HG03196 (cell line): ENCODE data around the gene PMEPA1.

ENCODE experiments used
- ATAC-seq: cut with Tn5 transposase; IDR thresholded peaks from one replicate; pipeline ENCODE4 v1.9.1; 2021; ENCODE audit not compliant: unreplicated experiment

The PMEPA1 gene

GRCh38 chr20:57614490-57615444 lies 95.0 kb downstream of the PMEPA1 start:
- ATAC-seq: no peak

GRCh38 chr20:57613481-57613921 lies 96.3 kb downstream of the PMEPA1 start:
- no peak for ATAC-seq

GRCh38 chr20:57612916-57613315 lies 96.9 kb downstream of the PMEPA1 start:
- ATAC-seq: no peak

GRCh38 chr20:57612436-57612835 lies 97.4 kb downstream of the PMEPA1 start:
- ATAC-seq: no peak

GRCh38 chr20:57611586-57612311 lies 98.1 kb downstream of the PMEPA1 start:
- no peak for ATAC-seq

GRCh38 chr20:57610261-57610952 lies 99.4 kb downstream of the PMEPA1 start:
- ATAC-seq: no peak

- no peak for ATAC-seq
Measured at GRCh38 chr20:57609842-57610167, 100.0 kb downstream of the PMEPA1 start.

- no peak for ATAC-seq
Measured at GRCh38 chr20:57609086-57609841, 100.6 kb downstream of the PMEPA1 start.

- ATAC-seq: no peak
Measured at GRCh38 chr20:57608516-57608915, 101.3 kb downstream of the PMEPA1 start.

GRCh38 chr20:57605878-57606277 lies 103.9 kb downstream of the PMEPA1 start:
- ATAC-seq: no peak

GRCh38 chr20:57605045-57605444 lies 104.8 kb downstream of the PMEPA1 start:
- ATAC-seq: no peak

- ATAC-seq: no peak
Measured at GRCh38 chr20:57603120-57603519, 106.7 kb downstream of the PMEPA1 start.

- no peak for ATAC-seq
Measured at GRCh38 chr20:57601737-57602136, 108.1 kb downstream of the PMEPA1 start.

GRCh38 chr20:57601211-57601570 lies 108.6 kb downstream of the PMEPA1 start:
- ATAC-seq: no peak

GRCh38 chr20:57600320-57601210 lies 109.2 kb downstream of the PMEPA1 start:
- no peak for ATAC-seq

GRCh38 chr20:57598491-57598890 lies 111.3 kb downstream of the PMEPA1 start:
- ATAC-seq: no peak
